Lower leg skin (tissue), 3 donors: ENCODE measurements around the gene NHLH1.

Source experiments
- CTCF ChIP-seq, 3 donors: fragments of 450-650 bp; IDR thresholded peaks; one replicate each; pipeline ENCODE4 v1.5.1; 2016; ENCODE audit warnings: antibody characterized with exemption in 3 of 3, mild to moderate bottlenecking in 3 of 3, moderate library complexity in 2 of 3
- POLR2A ChIP-seq, 2 donors: fragments of 450-650 bp; IDR thresholded peaks; one replicate each; pipeline ENCODE4 v1.6.1; 2016 to 2017; ENCODE audit warnings: antibody characterized with exemption in 2 of 2, mild to moderate bottlenecking in 1 of 2, moderate library complexity in 1 of 2

GRCh38 chr1:160340146-160340545 lies 26.7 kb upstream of the NHLH1 start:
- TF ChIP-seq POLR2A (IDR thresholded peaks at IDR 0.05) = no peak
- no peak for TF ChIP-seq CTCF (IDR thresholded peaks at IDR 0.05)
